BLaER1 (cell line): Measurements from ENCODE around the gene SEC23IP.
"Not testable (repeated sequence)": the region's sequence is repeated elsewhere in the genome, so short reads cannot be mapped to it uniquely, and the experiment has no call there.

Experiments used
- H3K27ac ChIP-seq: shearing (Covaris generic); formaldehyde crosslinking; 2 replicates; pipeline ENCODE4 v1.8.1; 2022
- H3K27me3 ChIP-seq: shearing (Covaris generic); formaldehyde crosslinking; 2 replicates; pipeline ENCODE4 v1.8.1; 2022
- H3K36me3 ChIP-seq: shearing (Covaris generic); formaldehyde crosslinking; 2 replicates; pipeline ENCODE4 v1.8.1; 2022
- H3K4me1 ChIP-seq: shearing (Covaris generic); formaldehyde crosslinking; 2 replicates; pipeline ENCODE4 v1.8.1; 2022
- H3K4me2 ChIP-seq: shearing (Covaris generic); formaldehyde crosslinking; 2 replicates; pipeline ENCODE4 v1.8.1; 2022
- H3K4me3 ChIP-seq: shearing (Covaris generic); formaldehyde crosslinking; 2 replicates; pipeline ENCODE4 v1.8.1; 2022
- H3K9ac ChIP-seq: shearing (Covaris generic); formaldehyde crosslinking; 2 replicates; pipeline ENCODE4 v1.8.1; 2022
- H3K9me3 ChIP-seq: shearing (Covaris generic); formaldehyde crosslinking; 2 replicates; pipeline ENCODE4 v1.8.1; 2022
- H4K20me1 ChIP-seq: shearing (Covaris generic); formaldehyde crosslinking; 2 replicates; pipeline ENCODE4 v1.8.1; 2022
- Cebpa-rat ChIP-seq: shearing (Covaris generic); IDR thresholded peaks from 2 replicates; pipeline ENCODE4 v1.8.1; 2022

Gene SEC23IP

DNA sequence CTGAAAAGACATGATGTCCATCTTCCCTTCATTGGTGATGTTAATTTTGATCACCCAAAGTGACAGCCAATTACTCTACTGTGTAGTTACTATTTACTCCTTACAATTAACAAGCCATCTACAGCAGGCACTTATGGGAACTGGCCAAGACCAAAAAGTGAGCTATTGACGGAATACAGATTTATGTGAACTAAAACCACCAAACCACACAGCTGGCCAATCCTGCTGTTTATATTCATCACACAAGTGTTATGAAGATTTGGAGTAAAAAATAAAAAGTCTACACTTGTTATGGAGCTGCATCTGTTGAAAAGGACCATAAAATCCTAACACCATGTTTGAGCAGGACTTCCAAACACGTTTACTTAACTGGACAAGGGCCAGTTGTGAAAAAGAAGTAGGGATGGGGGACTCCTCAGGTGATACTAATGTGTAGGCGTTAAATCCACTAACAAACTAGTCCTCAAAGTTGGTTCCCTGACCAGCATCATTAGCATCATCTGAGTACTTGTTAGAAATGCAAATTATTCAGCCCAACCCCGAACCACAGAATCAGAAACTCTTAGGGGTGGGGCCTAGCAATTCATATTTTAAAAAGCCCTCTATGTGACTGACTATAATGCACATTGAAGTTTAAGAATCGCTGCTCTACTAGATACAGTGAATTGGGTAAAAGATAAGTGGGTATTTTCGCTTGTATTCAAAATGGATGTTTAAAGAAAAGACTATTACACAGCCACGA, 31.5 kb upstream of the SEC23IP start:
- Histone ChIP-seq H3K9me3 (peaks cover 29% of the 10 kb centered on the region), H3K27me3 (no peaks in the 10 kb centered on the region), H3K4me2 (peak overlapping the region; percentile 23), H4K20me1 (peaks cover 88% of the 10 kb centered on the region), H3K36me3 (peaks cover 54% of the 10 kb centered on the region), H3K27ac (no peak overlapping the region), H3K9ac (no peak overlapping the region), H3K4me3 (no peak overlapping the region), H3K4me1 (peaks cover 34% of the 10 kb centered on the region)
- TF ChIP-seq Cebpa-rat = no peak

DNA sequence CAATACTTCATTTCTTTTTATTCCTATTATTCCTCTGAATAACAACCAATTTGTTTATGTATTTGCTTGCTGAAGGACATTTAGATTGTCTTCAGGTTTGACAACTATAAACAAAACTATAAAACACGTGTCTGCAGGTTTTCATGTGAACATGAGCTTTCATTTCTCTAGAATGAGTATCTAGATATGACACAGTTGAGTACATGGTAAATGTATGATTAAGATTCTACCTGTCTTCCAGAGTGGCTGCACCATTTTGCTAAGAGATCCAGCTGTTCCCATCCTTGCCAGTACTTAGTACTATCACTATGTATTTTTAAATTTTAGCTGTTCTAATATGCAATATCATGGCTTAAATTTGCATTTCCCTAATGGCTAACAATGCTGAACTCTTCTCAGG, 30.0 kb upstream of the SEC23IP start:
- peaks cover 44% of the 10 kb centered on the region for H3K9me3 ChIP-seq
- H3K27me3 ChIP-seq = no peaks in the 10 kb centered on the region
- no peak overlapping the region for H3K27ac ChIP-seq
- H3K4me3 ChIP-seq = no peak overlapping the region
- peaks cover 91% of the 10 kb centered on the region for H4K20me1 ChIP-seq
- no peak overlapping the region for H3K4me2 ChIP-seq
- peaks cover 36% of the 10 kb centered on the region for H3K4me1 ChIP-seq
- peaks cover 55% of the 10 kb centered on the region for H3K36me3 ChIP-seq
- TF ChIP-seq Cebpa-rat = no peak
- no peak overlapping the region for H3K9ac ChIP-seq

DNA sequence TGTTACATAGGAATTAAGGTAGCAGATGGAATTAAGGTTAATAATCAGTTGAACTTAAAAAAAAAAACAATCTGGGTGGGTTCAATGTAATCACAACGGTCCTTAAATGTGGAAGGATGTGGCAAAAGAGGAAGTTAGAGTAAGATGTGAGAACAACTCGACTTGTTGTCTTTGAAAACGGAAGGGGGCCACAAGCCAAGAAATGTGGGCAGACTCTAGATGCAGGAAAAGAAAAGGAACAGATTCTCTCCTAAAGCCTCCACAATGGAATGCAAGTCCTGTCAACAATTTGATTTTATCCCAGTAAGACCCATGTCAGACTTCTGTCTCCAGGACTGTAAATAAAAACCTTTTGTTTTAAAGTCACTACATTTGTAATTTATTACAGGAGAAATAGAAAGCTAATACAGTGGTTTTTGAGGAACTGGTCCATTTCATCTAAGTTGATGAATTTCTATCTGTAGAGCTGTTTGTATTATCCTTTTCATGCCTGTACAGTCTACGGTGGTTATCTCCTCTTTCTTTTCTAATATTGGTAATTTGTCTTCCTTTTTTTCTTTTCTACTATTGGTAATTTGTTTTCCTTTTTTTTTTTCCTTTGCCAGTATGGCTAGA, 28.5 kb upstream of the SEC23IP start:
- TF ChIP-seq Cebpa-rat = no peak
- Histone ChIP-seq H4K20me1 (peaks cover 91% of the 10 kb centered on the region), H3K36me3 (peaks cover 62% of the 10 kb centered on the region), H3K4me2 (no peak overlapping the region), H3K27ac (no peak overlapping the region), H3K9me3 (peaks cover 52% of the 10 kb centered on the region), H3K9ac (no peak overlapping the region), H3K4me1 (peaks cover 46% of the 10 kb centered on the region), H3K27me3 (no peaks in the 10 kb centered on the region), H3K4me3 (no peak overlapping the region)

DNA sequence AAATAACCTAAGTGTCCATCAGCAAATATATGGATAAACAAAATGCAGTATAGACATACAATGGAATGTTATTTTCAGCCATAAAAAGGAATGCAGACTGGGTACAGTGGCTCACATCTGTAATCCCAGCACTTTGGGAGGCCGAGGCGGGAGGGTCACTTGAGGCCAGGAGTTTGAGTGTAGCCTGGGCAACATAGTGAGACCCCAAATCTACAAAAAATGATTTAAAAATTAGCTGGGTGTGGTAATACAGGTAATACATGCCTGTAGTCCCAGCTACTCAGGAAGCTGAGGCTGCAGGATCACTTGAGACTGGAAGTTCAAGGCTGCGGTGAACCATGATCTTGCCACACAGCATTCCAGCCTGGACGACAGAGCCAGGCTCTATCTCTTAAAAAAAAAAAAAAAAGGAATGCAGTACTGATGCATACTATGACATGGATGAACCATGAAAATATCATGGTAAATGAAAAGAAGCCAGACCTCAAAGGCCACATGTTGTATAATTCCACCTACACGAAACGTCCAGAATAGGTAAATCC, 26.8 kb upstream of the SEC23IP start:
- H3K36me3 ChIP-seq = peaks cover 67% of the 10 kb centered on the region
- H3K27me3 ChIP-seq = no peaks in the 10 kb centered on the region
- no peak overlapping the region; the same call in 1 of the 2 replicates for H3K4me3 ChIP-seq
- no peak for TF ChIP-seq Cebpa-rat
- H3K9me3 ChIP-seq = peaks cover 52% of the 10 kb centered on the region
- H4K20me1 ChIP-seq = peaks cover 91% of the 10 kb centered on the region
- H3K27ac ChIP-seq = no peak overlapping the region
- H3K4me2 ChIP-seq = no peak overlapping the region
- H3K9ac ChIP-seq = no peak overlapping the region
- H3K4me1 ChIP-seq = peaks cover 46% of the 10 kb centered on the region

DNA sequence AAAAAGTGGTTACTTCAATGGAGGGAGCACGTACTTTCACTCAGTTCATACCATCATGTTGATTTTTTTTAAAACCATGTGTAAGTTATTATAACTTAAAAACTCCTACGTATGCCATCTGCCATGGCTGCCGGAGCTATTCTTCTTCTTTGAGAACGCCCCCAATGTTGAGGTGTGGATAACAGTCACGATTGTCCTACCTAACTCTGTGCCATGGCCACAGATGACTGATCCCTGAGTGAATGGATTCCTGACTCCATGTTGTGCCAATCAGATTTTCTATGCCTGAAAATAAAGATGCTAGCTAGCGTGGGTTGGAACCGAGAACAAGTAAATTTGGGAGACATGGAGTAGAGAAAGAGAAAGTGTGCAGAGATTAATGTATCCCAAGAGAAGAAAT, 25.2 kb upstream of the SEC23IP start:
- H3K9me3 ChIP-seq = peaks cover 52% of the 10 kb centered on the region
- peaks cover 89% of the 10 kb centered on the region for H4K20me1 ChIP-seq
- H3K36me3 ChIP-seq = peaks cover 67% of the 10 kb centered on the region
- H3K27me3 ChIP-seq = no peaks in the 10 kb centered on the region
- H3K4me1 ChIP-seq = peaks cover 41% of the 10 kb centered on the region
- H3K4me3 ChIP-seq = no peak overlapping the region
- TF ChIP-seq Cebpa-rat = no peak
- no peak overlapping the region for H3K9ac ChIP-seq
- no peak overlapping the region for H3K27ac ChIP-seq
- no peak overlapping the region for H3K4me2 ChIP-seq

DNA sequence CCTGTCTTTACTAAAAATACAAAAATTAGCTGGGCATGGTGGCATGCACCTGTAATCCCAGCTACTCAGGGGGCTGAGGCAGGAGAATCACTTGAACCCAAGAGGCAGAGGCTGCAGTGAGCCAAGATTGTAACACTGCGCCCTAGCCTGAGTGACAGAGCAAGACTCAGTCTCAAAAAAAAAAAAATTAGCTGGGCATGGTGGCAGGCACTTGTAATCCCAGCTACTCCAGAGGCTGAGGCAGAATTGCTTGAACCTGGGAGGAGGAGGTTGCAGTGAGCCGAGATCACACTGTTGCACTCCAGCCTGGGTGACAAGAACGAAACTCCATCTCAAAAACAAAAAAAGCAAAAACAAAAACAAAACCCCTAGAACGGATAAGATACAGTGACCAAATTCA, 23.1 kb upstream of the SEC23IP start:
- not testable (repeated sequence) for H3K27ac ChIP-seq, H3K4me3 ChIP-seq, H3K9ac ChIP-seq, H3K27me3 ChIP-seq
- peaks cover 51% of the 10 kb centered on the region for H3K36me3 ChIP-seq
- peaks cover 51% of the 10 kb centered on the region for H3K4me1 ChIP-seq
- peaks cover 40% of the 10 kb centered on the region for H3K9me3 ChIP-seq
- peak overlapping the region; percentile 85; the same call in 1 of the 2 replicates for H3K4me2 ChIP-seq
- H4K20me1 ChIP-seq = peaks cover 71% of the 10 kb centered on the region

DNA sequence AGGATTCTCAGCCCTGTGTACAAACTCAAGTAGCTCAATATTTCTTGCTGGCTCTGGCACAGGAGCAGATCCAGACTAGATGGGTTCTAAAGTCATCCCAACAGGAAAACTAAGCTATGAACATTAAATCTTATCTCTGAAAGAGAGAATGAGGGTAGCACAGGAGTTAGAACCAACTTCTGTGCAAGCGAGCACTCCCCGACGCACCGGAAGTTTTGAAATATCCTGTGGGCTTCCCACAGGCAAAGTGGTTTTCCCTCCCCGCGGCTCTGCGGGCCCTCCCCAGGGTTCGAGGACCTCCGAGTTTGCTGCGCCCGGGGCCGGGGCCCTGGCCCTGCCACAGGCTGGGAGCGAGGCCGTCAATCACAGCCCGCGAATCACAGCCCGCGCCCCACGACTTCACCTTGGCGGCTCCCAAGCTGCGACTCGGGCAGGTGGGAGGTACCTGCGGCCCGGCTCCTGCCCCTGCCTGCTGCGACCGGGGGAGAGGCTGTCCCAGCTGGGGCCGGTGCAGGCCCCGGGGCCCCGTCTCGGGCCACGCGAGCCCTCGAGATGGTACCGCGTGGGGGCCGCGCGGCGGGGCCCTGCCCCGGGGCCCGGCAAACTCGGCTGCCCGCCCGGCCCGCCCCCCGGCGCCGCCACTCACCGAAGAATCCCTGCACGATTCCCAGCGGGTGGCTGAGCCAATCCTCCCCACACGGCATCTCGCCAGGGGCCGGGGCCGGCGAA, 20.5 kb upstream of the SEC23IP start:
- Histone ChIP-seq H3K9ac (peak overlapping the region; percentile 97), H3K4me1 (peaks cover 52% of the 10 kb centered on the region), H3K36me3 (peaks cover 25% of the 10 kb centered on the region), H3K9me3 (peaks cover 13% of the 10 kb centered on the region; the same call in 1 of the 2 replicates), H3K27me3 (no peaks in the 10 kb centered on the region), H3K4me3 (peak overlapping the region; percentile 92), H4K20me1 (peaks cover 51% of the 10 kb centered on the region), H3K4me2 (peak overlapping the region; percentile 85), H3K27ac (peak overlapping the region; percentile 98)
- peak; percentile 56; the same call in 1 of the 2 replicates for TF ChIP-seq Cebpa-rat

DNA sequence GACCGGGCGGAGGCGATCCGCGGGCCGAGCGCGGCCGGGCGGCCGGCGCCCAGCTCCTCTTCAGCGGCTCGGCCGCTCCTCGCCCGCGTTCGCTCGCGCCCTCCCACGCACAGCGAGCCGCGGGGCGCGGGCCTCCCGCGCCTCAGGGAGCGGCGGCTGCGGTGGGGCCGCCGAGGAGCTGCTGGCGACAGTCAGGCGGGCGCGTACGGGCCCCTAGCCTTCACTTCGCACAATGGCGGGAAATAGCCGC, 20.0 kb upstream of the SEC23IP start, which contains the start of gene MCMBP:
MCMBP (minus strand) TSS at position 234 of the 250 bp plus-strand sequence. CDS start 259 bp downstream, outside the sequence.
- H4K20me1 ChIP-seq = peaks cover 46% of the 10 kb centered on the region
- peaks cover 20% of the 10 kb centered on the region for H3K36me3 ChIP-seq
- peaks cover 49% of the 10 kb centered on the region for H3K4me1 ChIP-seq
- no peak for TF ChIP-seq Cebpa-rat
- no peaks in the 10 kb centered on the region for H3K27me3 ChIP-seq
- H3K4me3 ChIP-seq = peak within 1 kb of the TSS; percentile 92
- peak within 1 kb of the TSS; percentile 97 for H3K9ac ChIP-seq
- peak within 1 kb of the TSS; percentile 85 for H3K4me2 ChIP-seq
- H3K27ac ChIP-seq = peak within 1 kb of the TSS; percentile 98
- H3K9me3 ChIP-seq = 0 out of 2 replicates have a peak, but pooled peaks cover 8% of the 10 kb centered on the region

DNA sequence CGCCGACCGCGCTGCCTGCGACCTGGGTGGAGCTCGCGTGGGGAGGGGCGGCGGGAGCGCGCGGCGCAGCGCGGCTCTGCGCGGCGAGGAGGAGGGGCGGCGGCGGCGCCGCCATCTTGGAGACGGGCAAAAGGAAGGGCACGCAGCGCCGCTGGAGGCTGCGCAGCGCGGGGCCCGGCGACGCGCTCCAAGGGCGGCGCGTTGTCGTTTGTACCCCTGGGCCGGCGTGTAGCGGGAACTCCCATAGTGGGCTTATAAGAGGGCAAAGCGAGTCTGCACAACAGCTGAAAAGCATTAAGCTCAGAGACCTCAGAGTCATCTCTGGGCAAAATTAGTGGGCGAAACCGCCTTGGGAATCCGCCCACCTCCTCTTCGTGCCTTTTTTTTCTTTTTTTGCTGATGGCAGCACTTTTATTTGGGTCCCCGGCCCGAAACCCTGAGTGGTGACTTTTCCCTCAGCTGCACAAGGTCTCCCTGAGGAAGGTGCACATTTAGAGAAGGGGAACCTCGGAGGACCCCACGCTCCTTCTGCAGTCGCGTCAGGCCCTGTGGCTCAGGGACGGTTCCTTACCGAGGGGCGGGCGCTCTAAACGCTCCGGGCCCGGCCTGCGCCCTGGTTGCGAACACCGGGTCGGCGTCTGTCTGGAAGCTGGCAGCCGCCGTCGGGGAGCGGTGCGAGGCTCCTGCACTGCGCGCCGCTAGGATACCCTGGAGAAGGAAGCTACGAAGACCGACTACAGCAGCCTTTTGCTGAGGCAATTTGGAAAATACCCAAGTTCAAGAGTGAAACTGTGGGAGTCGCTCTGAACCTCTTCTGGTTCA, 19.5 kb upstream of the SEC23IP start:
- Histone ChIP-seq H3K27me3 (no peaks in the 10 kb centered on the region), H3K27ac (peak overlapping the region; percentile 98), H3K9me3 (0 out of 2 replicates have a peak, but pooled peaks cover 3% of the 10 kb centered on the region), H3K4me1 (peaks cover 44% of the 10 kb centered on the region), H3K4me2 (peak overlapping the region; percentile 85), H3K36me3 (peaks cover 15% of the 10 kb centered on the region), H4K20me1 (peaks cover 40% of the 10 kb centered on the region), H3K4me3 (peak overlapping the region; percentile 92), H3K9ac (peak overlapping the region; percentile 97)
- TF ChIP-seq Cebpa-rat = no peak
